SK-N-SH treated with all-trans-retinoic acid at 6 μM for 48 hours (cell line): ENCODE results near the gene NTSR2.

Experiments
- ARNTL ChIP-seq: fragments of 450-650 bp; formaldehyde crosslinking; IDR thresholded peaks from 2 replicates; pipeline ENCODE4 v1.5.0; 2020; ENCODE audit warnings: low read depth, mild to moderate bottlenecking, moderate library complexity, borderline replicate concordance
- BACH2 ChIP-seq: fragments of 250-450 bp; sonication (Bioruptor Pico); IDR thresholded peaks from 2 replicates; pipeline ENCODE4 v1.9.0; 2021; ENCODE audit warnings: mild to moderate bottlenecking, borderline replicate concordance
- CREB5 ChIP-seq: fragments of 250-450 bp; sonication (Bioruptor Pico); IDR thresholded peaks from 2 replicates; pipeline ENCODE4 v1.5.1; 2020; ENCODE audit warnings: low read depth, mild to moderate bottlenecking, moderate library complexity
- PATZ1 ChIP-seq: fragments of 250-450 bp; sonication (Bioruptor Pico); IDR thresholded peaks from 2 replicates; pipeline ENCODE4 v1.8.0; 2020; ENCODE audit warnings: mild to moderate bottlenecking, moderate library complexity, borderline replicate concordance
- PPARA ChIP-seq: fragments of 250-450 bp; sonication (Bioruptor Pico); IDR thresholded peaks from 2 replicates; pipeline ENCODE4 v1.5.0; 2020; ENCODE audit warnings: mild to moderate bottlenecking, borderline replicate concordance
- ZFP30 ChIP-seq: fragments of 450-650 bp; formaldehyde crosslinking; IDR thresholded peaks from 2 replicates; pipeline ENCODE4 v1.5.0; 2022; ENCODE audit warnings: mild to moderate bottlenecking, moderate library complexity
- ZNF70 ChIP-seq: fragments of 450-650 bp; formaldehyde crosslinking; IDR thresholded peaks from 2 replicates; pipeline ENCODE4 v1.5.0; 2020; ENCODE audit warnings: mild to moderate bottlenecking, moderate library complexity

- TF ChIP-seq ARNTL (CRISPR knock-in tag), result no peak
- TF ChIP-seq PATZ1 (CRISPR knock-in tag), result no peak
- no peak for TF ChIP-seq CREB5 (CRISPR knock-in tag)
- TF ChIP-seq PPARA, result no peak
- no peak for TF ChIP-seq ZNF70
- no peak for TF ChIP-seq ZFP30 (CRISPR knock-in tag)
- no peak for TF ChIP-seq BACH2 (CRISPR knock-in tag)
Observed at GRCh38 chr2:11682590-11682915, 12.6 kb upstream of the NTSR2 start.
